ENCODE results near the gene ATXN1.
"Not testable (repeated sequence)": the region's sequence is repeated elsewhere in the genome, so short reads cannot be mapped to it uniquely, and the experiment has no call there.

ATXN1 gene

GRCh38 chr6:16470502-16471221 is 290.6 kb downstream of the ATXN1 start:
- DNase-seq: no peak

DNA sequence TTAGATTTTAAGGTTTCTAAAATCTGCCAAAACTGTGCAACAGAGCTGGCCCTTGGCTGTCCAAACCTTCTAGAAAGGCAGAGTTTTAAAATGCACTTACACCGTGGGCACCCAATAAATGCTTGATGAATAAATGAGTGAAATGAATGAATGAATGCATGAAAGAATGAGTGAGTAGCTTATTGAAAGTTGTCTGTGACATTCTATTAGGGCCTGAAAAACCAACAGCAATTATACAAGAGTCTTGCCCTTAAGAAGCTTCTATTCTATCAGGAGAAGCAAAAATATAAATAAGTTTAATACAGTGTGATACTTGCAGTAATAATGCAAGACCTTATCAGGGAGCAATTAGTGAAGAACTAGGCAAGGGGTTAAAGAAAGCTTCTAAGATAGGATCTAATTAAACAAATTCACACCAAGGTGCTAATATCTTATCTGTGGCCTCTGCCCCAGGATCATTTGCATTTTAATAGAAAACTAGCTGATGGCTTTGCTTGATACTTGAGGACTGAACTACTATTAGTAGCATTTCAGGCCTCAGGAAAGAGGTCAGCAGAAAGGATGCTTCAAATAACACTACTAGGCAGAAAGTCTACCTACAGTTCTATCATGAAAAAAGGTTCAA is 292.2 kb downstream of the ATXN1 start:
- no peak for DNase-seq

DNA sequence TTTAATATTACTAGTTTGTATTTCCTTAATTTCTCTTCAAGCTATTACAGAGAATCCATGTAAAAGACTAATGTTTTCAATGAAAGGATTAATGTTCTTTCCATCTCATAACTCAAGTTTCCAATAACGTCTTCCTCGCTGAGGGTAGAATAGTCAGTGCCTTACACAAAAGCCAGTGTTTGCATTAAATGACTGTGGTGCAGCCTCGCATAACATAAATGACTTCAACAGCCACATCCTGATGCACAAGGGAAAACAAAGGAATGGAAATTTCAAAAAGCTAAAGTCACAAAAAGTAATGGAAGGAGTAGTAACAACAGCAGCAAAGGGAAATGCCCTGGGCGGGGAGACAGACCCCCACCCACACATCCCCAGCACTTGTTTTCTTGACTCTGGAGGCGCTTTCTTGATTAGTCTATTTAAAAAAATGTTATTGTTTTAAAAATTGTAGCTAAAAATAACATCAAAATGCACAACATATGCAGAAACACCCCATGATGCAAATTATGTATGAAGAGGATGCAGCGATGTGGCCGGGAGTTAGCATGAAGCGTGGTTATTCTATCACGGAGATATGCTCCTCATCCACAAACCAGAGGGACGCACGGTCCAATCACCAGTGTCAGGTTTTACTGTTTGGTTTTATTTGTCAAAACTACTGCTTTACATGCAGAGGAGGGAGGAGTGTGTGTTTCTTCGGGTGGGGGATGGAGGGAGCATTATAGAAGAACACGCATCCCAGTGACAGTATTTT is 294.3 kb downstream of the ATXN1 start:
- peak; percentile 73 for DNase-seq

DNA sequence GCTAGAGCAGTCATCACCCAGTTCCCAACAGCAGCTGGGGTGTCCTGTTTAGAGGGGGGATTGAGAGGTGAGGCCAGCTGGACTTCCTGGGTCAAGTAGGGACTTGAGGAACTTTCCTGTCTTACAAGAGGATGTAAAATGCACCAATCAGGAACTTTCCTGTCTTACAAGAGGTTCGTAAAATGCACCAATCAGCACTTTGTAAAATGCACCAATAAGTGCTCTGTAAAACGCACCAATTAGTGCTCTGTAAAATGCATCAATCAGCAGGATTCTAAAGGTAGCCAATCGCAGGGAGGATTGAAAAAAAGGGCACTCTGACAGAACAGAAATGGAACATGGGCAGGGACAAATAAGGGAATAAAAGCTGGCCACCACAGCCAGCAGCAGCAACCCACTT is 297.2 kb downstream of the ATXN1 start:
- DNase-seq: no peak

DNA sequence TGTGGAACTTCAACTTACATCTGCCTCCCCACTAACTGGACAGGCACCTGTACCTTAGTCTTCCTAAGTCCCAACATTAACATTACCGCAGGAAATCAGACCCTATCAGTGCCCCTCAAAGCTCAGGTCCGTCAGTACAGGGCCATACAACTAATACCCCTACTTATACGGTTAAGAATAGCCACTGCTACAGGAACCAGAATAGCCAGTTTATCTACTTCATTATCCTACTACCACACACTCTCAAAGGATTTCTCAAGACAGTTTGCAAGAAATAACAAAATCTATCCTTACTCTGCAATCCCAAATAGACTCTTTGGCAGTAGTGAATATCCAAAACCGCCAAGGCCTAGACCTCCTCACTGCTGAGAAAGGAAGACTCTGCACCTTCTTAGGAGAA is 298.0 kb downstream of the ATXN1 start:
- not testable (repeated sequence) for DNase-seq

- no peak for DNase-seq
These were observed 299.8 kb downstream of the ATXN1 start for GRCh38 chr6:16461491-16461890.

DNA sequence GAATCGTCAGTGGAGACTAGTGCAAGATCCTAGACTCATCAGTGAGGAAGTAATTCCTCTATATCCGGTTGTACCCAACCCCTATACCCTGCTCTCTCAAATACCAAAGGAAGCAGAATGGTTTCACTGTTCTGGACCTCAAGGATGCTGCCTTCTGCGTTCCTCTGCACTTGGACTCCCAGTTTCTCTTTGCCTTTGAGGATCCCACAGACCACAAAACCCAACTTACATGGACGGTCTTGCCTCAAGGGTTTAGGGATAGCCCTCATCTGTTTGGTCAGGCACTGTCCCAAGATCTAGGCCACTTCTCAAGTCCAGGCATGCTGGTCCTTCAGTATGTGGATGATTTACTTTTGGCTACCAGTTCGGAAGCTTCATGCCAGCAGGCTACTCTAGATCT is 301.8 kb downstream of the ATXN1 start:
- not testable (repeated sequence) for DNase-seq

GRCh38 chr6:16452348-16452747 is 308.9 kb downstream of the ATXN1 start:
- no peak for DNase-seq

- DNase-seq: peak; percentile 87
These were observed 310.4 kb downstream of the ATXN1 start for GRCh38 chr6:16450821-16451220.

DNA sequence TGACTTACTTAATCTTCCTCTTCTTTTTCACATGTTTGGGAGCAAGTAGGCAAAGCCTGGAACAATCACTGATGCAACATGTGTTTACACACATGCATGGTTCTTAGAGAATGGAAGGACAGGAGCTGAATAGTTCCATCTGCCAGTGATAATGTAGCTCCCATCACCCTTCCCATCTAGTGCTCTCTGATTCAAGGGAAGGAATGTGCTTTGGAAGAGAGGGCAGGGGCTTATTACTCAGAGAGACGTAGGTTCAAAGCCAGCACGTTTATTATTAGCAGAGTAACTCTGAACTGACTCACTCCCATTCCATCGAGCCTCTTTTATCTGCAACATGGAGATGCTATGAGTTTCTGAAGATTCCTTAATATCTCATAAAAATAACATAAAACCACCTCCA is 311.0 kb downstream of the ATXN1 start:
- peak; percentile 98 for DNase-seq

DNA sequence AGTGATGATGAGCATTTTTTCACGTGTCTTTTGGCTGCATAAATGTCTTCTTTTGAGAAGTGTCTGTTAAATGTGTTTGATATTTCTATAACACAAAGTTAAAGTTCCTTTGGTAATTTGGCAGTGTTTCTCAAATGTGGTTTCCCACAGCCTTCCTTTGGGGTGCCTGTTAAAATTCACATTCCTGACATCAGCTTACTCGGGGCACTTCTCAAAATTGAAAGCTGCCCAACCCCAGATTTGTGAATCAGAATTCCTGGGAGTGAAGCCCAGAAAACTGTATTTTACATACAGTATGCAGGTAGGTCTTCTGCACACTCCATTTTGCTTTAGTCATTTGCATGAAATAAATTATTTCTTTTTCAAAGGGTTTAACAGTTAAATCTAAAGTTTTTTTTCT is 315.0 kb downstream of the ATXN1 start:
- peak; percentile 27 for DNase-seq

- no peak for DNase-seq
These were observed 319.2 kb downstream of the ATXN1 start for GRCh38 chr6:16442031-16442430.

GRCh38 chr6:16441262-16441661 is 320.0 kb downstream of the ATXN1 start:
- peak; percentile 73 for DNase-seq

DNA sequence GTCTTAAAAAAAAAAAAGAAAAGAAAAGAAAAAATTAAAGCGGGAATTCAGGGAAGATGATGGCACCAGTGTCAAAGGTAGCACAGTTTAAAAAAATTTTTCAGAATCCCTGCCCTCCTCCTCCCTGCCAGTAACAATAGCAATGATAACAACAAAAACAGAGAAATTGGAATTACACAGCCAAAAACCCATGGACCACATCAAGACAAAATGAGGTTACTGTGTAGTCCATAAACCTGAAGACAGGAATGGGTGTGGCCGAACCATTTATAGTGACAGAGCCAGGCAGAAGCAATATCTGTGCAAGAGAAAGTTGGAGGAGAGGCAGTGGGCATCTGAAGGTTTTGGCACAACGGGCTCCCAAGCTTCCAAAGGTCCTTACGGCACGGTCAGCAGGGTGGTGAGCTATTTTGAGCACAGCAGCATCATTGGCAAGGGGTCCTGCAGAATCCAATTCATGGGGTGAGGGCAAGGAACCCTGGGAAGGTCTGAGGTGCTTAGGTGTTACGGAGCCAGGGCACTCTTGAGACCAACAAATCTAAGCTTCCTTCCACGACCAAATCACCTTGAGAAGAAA is 320.5 kb downstream of the ATXN1 start:
- DNase-seq: no peak

GRCh38 chr6:16438718-16439591 is 322.3 kb downstream of the ATXN1 start:
- DNase-seq: peak; percentile 63

GRCh38 chr6:16437984-16438383 is 323.3 kb downstream of the ATXN1 start:
- DNase-seq: no peak

DNA sequence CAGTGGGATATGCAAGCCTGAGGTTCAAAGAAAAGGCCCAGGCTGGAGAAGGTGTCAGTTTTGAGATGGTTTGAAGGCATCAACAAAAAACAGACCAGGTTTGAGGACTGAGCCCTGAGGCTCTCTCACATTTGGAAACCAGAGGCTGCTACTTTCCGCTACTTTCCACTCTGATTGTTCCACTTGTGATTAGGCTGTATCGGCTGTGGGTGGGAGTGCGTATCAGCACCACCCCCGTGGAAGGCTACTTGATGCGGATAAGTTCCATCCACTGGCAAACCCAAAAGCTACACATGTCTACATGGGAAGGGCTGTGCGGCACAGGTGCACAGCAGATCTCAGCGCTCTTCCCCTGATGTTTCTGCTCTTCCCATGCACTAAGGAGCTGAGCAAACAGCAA is 324.2 kb downstream of the ATXN1 start:
- no peak for DNase-seq

- DNase-seq: no peak
These were observed 324.7 kb downstream of the ATXN1 start for GRCh38 chr6:16436550-16436949.

- DNase-seq: peak; percentile 62
These were observed 326.4 kb downstream of the ATXN1 start for GRCh38 chr6:16434885-16435284.

GRCh38 chr6:16433338-16433890 is 327.8 kb downstream of the ATXN1 start:
- DNase-seq: no peak

- DNase-seq: peak; percentile 67
These were observed 328.9 kb downstream of the ATXN1 start for GRCh38 chr6:16432075-16433032.

Data from fibroblast of skin of back (primary cell).